ACC112 (cell line): ENCODE measurements around the gene ACACA.

Experiments used
- H2AFZ ChIP-seq: fragments of 200-600 bp; sonication (generic); one replicate; pipeline ENCODE4 v1.6.0; 2017; ENCODE audit warnings: antibody characterized with exemption, low read length; ENCODE audit not compliant: unreplicated experiment
- H3K27ac ChIP-seq: fragments of 200-600 bp; sonication (generic); 2 replicates; pipeline ENCODE4 v1.5.1; 2014; ENCODE audit warnings: low read depth, mild to moderate bottlenecking, antibody characterized with exemption, low read length, moderate library complexity
- H3K27me3 ChIP-seq: fragments of 200-600 bp; sonication (generic); 2 replicates; pipeline ENCODE4 v1.6.1; 2014; ENCODE audit warnings: mild to moderate bottlenecking, antibody characterized with exemption, low read length, moderate library complexity, mixed read lengths; ENCODE audit not compliant: insufficient read depth
- H3K36me3 ChIP-seq: fragments of 200-600 bp; sonication (generic); 2 replicates; pipeline ENCODE4 v1.6.1; 2016; ENCODE audit warnings: mild to moderate bottlenecking, antibody characterized with exemption, low read length, moderate library complexity, mixed read lengths; ENCODE audit not compliant: insufficient read depth
- H3K4me1 ChIP-seq: fragments of 200-600 bp; sonication (generic); one replicate; pipeline ENCODE4 v1.6.1; 2016; ENCODE audit warnings: low read length, mixed read lengths; ENCODE audit not compliant: insufficient read depth, unreplicated experiment, control insufficient read depth
- H3K4me3 ChIP-seq: fragments of 200-600 bp; sonication (generic); 2 replicates; pipeline ENCODE4 v1.5.1; 2014; ENCODE audit warnings: mild to moderate bottlenecking, low read depth, low read length
- H3K79me2 ChIP-seq: fragments of 200-600 bp; sonication (generic); one replicate; pipeline ENCODE4 v1.6.0; 2016; ENCODE audit warnings: low read length; ENCODE audit not compliant: control insufficient read depth, unreplicated experiment, insufficient read depth

The ACACA gene

DNA sequence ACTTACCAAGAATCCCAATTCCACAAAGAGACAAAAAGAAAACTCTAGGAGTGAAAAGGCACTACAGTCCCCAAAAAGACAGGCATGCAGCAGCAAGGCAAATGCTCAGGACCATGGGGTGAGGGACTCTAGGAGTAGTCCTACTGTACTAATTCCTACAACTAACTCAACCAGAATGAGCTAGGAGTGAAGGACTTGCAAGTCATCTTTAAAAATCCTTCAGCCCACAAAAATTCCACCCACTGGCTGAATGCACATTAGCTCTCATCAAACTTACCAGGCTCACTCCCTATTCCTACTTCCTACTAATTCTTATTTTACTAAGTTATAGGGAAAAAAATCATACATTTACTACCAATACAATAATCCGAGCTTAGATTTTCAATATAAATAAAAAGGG, 172.5 kb downstream of the ACACA start:
- Histone ChIP-seq H3K4me3 (no peak overlapping the region), H2AFZ (no peak overlapping the region), H3K79me2 (no peaks in the 10 kb centered on the region), H3K36me3 (peaks cover 30% of the 10 kb centered on the region), H3K4me1 (no peaks in the 10 kb centered on the region), H3K27ac (no peak overlapping the region), H3K27me3 (no peaks in the 10 kb centered on the region)

DNA sequence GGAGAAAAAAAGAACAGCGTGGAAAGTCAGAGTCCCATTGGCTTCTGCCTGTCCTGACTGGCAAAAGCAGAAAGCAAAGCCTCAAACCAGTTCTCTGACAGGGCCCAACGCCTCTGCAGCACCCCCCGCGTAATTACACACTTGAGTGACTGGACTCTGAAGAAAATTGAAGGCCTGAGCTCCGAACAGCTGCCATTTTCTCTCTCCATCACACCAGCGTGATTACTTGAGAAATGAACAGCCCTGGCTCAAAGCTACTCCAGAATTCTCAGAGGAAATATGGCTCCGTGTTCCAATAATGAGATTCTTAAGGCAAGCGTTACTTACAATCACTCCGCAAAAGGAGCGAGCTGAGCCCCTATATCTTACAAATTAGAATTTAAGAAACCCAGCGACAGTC, 173.6 kb downstream of the ACACA start:
- no peaks in the 10 kb centered on the region for H3K79me2 ChIP-seq
- H3K36me3 ChIP-seq, result peaks cover 29% of the 10 kb centered on the region
- H3K27me3 ChIP-seq, result no peaks in the 10 kb centered on the region
- H3K27ac ChIP-seq, result no peak overlapping the region
- H2AFZ ChIP-seq, result no peak overlapping the region
- H3K4me3 ChIP-seq, result no peak overlapping the region
- no peaks in the 10 kb centered on the region for H3K4me1 ChIP-seq

DNA sequence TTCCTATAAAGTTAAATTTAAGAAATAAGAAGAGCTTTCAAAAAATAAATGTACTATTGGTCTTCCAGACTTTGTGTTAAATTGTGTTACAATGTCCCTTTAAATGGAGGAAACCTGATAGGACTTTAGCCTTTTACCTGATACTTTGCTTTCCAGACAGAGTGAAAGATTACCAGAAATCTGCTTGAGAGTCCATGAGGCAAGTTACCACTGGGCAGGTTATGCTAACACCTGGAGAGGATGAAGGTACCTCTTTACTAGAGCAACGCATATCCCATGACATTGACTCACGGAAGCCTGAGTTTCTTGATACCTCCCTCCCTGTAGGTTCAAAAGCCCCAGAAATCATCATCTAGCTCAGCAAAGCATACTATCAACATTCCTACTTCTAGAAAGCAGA, 174.7 kb downstream of the ACACA start:
- peaks cover 20% of the 10 kb centered on the region for H3K36me3 ChIP-seq
- H3K4me3 ChIP-seq, result no peak overlapping the region
- H3K27ac ChIP-seq, result no peak overlapping the region
- H3K79me2 ChIP-seq, result no peaks in the 10 kb centered on the region
- no peaks in the 10 kb centered on the region for H3K4me1 ChIP-seq
- no peak overlapping the region for H2AFZ ChIP-seq
- H3K27me3 ChIP-seq, result no peaks in the 10 kb centered on the region

DNA sequence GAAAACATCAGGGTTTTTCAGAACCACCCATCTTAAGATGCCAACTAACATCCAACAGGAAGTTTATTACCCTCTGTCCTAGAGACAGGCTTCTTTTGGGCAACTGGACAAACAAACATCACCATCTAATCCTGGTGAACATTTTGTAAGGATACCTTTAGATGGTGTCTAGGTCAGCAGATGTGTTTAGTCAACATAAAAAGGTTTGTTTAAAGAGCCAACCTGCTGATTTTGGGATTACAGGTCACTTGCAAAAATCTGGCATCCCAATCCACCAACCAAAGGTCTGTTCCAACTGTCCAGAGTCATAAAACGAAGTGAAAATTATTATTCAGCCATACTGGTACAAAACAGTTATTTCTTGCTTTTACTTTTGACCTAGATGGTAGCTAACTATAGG, 176.0 kb downstream of the ACACA start:
- no peaks in the 10 kb centered on the region for H3K4me1 ChIP-seq

DNA sequence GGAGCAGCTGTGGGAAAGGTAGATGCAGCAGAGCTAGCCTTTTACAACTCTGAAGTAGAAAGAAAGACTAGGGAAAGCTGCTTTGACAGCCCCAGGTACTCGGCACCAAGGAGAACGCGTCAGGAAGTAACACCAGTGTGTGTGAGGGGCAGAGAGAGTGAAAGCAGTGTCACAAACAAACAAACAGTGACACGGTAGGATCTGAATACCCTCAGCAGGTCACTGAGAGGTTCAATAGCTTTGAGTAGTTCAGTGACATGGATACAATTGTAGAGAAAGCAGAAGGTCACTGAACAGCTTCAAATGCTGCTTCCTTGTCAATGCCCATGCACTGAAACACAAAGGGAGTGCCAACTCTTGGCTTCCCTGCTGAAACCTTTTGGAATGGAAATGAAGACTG, 181.2 kb downstream of the ACACA start:
- no peak overlapping the region for H3K4me3 ChIP-seq
- H3K4me1 ChIP-seq, result no peaks in the 10 kb centered on the region
- no peaks in the 10 kb centered on the region for H3K79me2 ChIP-seq
- no peak overlapping the region for H2AFZ ChIP-seq
- peaks cover 11% of the 10 kb centered on the region; the same call in 1 of the 2 replicates for H3K36me3 ChIP-seq
- no peaks in the 10 kb centered on the region for H3K27me3 ChIP-seq
- no peak overlapping the region for H3K27ac ChIP-seq

More for the DNA sequence above, 176.0 kb downstream of the ACACA start:
- Histone ChIP-seq H3K27ac (no peak overlapping the region), H2AFZ (no peak overlapping the region), H3K4me3 (no peak overlapping the region), H3K36me3 (peaks cover 21% of the 10 kb centered on the region), H3K27me3 (no peaks in the 10 kb centered on the region), H3K79me2 (no peaks in the 10 kb centered on the region)

DNA sequence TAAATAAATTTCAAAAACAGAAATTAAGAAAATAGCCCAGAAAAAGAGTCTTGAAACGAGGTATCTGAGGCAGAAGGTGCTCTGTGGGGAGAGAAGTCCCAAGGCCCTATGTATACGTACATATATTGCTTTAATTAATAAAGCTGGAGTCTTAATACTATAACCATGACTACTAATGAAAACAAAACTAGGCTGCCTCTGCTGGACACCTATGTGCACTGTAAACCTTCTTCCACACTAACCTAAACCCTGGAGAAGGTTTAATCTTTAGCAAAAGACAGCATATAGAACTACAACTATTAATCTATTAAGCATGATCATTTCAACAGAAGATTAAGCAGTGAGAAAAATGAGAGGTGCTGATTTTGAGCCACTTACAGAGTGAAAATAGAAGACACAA, 184.8 kb downstream of the ACACA start:
- Histone ChIP-seq H3K27me3 (no peaks in the 10 kb centered on the region), H3K4me1 (no peaks in the 10 kb centered on the region), H3K4me3 (no peak overlapping the region), H3K36me3 (peaks cover 16% of the 10 kb centered on the region), H3K27ac (no peak overlapping the region), H2AFZ (no peak overlapping the region), H3K79me2 (no peaks in the 10 kb centered on the region)

DNA sequence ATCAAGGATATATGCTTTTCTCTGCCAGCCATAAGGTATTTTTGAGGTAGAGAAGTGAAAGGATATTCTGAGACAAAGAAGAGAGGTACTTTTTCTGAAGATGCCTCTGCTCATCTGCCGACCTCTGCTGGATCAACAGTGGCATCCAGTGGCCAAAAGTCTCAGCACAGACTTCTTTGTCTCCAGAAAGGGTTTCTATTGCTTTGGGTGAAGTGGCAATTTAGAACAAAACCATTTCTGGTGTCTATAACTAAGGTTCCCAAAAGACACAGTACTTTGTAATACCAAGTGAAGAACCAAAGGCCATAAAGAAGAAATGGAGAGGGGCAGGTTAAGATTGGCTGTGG, 186.1 kb downstream of the ACACA start:
- no peak overlapping the region for H3K27ac ChIP-seq
- peaks cover 14% of the 10 kb centered on the region for H3K36me3 ChIP-seq
- H3K4me1 ChIP-seq, result no peaks in the 10 kb centered on the region
- no peaks in the 10 kb centered on the region for H3K79me2 ChIP-seq
- no peaks in the 10 kb centered on the region for H3K27me3 ChIP-seq
- no peak overlapping the region for H3K4me3 ChIP-seq
- no peak overlapping the region for H2AFZ ChIP-seq

DNA sequence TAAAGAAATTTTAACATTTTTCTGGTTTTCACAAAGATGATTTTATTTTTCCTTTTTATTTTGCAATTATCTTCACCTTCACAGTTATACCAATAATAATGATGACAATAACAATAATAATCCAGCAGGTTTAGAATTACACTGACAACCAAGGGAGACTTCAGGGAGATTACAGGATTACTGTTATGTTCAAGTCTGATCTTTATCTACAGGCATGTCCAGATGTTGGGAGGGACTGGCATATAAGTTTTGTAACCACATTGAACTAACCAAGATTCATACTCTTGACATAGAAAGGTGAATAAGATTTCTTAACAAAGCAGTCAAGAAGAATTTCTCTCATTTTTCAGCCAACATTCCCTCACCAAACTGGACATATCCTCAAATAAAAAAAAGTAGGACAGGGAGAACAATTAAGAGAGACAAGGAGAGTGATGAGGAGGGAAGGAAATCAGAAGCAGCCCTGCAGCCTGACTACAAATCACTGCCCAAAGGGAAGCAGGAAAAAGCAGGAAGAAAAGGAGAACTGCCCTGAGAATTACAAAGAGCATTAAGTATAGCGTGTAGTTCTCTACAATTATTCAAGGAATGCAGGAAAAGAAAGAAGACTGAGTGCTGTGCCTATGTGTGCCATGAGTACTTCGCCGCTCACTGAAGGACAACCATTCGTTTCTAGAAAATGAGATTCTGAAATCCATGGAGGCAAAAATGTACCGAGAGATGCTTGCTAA, 186.6 kb downstream of the ACACA start:
- no peaks in the 10 kb centered on the region for H3K79me2 ChIP-seq
- H3K4me1 ChIP-seq, result no peaks in the 10 kb centered on the region
- H3K27me3 ChIP-seq, result no peaks in the 10 kb centered on the region
- peaks cover 12% of the 10 kb centered on the region for H3K36me3 ChIP-seq
- no peak overlapping the region for H2AFZ ChIP-seq
- no peak overlapping the region for H3K4me3 ChIP-seq
- H3K27ac ChIP-seq, result no peak overlapping the region

DNA sequence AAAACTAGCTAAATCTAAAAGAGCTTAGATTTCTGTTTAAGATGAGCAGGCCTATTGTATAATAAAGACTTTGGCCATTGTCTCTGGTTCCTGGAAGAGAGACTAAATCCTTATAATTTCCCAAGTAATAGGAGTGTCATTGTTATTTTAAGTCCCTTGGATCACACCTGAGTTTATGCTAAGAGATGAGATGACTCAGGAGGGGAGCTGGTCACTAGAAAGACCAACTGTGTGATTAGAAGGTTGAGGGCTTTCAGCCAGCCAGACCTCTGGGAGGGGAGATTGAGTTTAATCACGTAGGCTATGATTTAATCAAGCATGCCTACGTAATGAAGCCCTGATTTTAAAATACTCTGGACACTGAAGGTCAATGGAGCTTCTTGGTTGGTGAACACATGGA, 187.8 kb downstream of the ACACA start:
- no peak overlapping the region for H3K4me3 ChIP-seq
- no peaks in the 10 kb centered on the region for H3K27me3 ChIP-seq
- H3K36me3 ChIP-seq, result peaks cover 12% of the 10 kb centered on the region
- H3K27ac ChIP-seq, result no peak overlapping the region
- no peaks in the 10 kb centered on the region for H3K4me1 ChIP-seq
- no peaks in the 10 kb centered on the region for H3K79me2 ChIP-seq
- H2AFZ ChIP-seq, result no peak overlapping the region

DNA sequence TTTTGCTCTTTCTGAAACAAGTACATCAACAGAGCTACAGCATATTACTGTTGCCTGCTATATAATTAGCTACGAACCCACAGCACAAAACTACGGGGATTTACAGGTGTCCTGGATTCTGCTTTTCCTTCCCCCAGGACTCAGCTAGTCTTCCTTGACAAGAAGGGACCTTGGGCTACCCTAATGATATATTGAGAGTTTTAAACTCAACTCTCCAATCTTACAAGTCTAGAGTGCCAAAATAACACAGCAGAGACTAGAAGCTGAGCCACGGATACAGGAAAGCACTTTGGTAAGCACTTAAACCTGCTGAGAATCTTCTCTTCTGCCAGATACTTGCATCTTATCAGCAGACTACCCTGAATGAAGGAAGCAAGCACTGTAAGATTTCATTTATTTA, 192.2 kb downstream of the ACACA start:
- Histone ChIP-seq H3K27ac (no peak overlapping the region), H2AFZ (no peak overlapping the region), H3K27me3 (no peaks in the 10 kb centered on the region), H3K4me1 (no peaks in the 10 kb centered on the region), H3K36me3 (peaks cover 4% of the 10 kb centered on the region; the same call in 1 of the 2 replicates), H3K79me2 (no peaks in the 10 kb centered on the region), H3K4me3 (no peak overlapping the region)

DNA sequence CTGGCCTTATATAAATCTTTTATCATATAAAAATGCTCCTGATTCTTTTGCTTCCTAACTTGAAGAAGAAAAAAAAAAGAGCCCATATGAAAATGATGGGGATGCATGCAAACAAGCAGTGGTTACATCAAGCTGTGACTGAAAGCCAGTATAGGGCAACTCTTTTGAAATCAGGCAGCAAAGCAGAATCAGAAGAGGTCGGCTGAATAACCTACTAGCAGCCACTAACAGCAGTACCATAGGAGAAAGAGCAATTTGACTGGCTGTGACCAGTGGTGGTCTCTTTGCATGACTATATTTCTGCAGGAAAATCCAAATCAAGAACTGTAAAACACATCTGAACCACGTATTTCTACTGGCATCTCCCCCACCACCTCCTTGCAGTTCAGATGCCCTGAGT, 192.7 kb downstream of the ACACA start:
- Histone ChIP-seq H2AFZ (no peak overlapping the region), H3K4me1 (no peaks in the 10 kb centered on the region), H3K27ac (no peak overlapping the region), H3K27me3 (no peaks in the 10 kb centered on the region), H3K36me3 (peaks cover 4% of the 10 kb centered on the region; the same call in 1 of the 2 replicates), H3K79me2 (no peaks in the 10 kb centered on the region), H3K4me3 (no peak overlapping the region)
